Right atrium auricular region (tissue), 2 donors: ENCODE results near the gene ZMYND12. TPM values are rescaled to one million over a fixed set of nuclear protein-coding genes. Genes with fewer than 3 reads are reported as not detected.
"Not testable (repeated sequence)": the region's sequence is repeated elsewhere in the genome, so short reads cannot be mapped to it uniquely, and the experiment has no call there.

Source experiments
- DNase-seq: peaks from one replicate; pipeline ENCODE4 v3.0.0-alpha.2; 2019; ENCODE audit warnings: low spot score
- H3K27ac ChIP-seq, 2 donors: fragments of 200-600 bp; sonication (generic); 1 replicate in 1 of 2; 2 replicates in 1 of 2; pipeline ENCODE4 v1.5.1; 2016 to 2019
- H3K27me3 ChIP-seq, 2 donors: fragments of 200-600 bp; sonication (generic); one replicate each; pipeline versions ENCODE4 v1.5.1 to v1.6.0; 2017 to 2019
- H3K36me3 ChIP-seq: fragments of 200-600 bp; sonication (generic); one replicate; pipeline ENCODE4 v1.5.1; 2016
- H3K4me1 ChIP-seq, 2 donors: fragments of 200-600 bp; sonication (generic); one replicate each; pipeline versions ENCODE4 v1.5.1 to v1.6.0; 2017 to 2019
- H3K4me3 ChIP-seq, 2 donors: fragments of 200-600 bp; sonication (generic); 1 replicate in 1 of 2; 2 replicates in 1 of 2; pipeline ENCODE4 v1.5.1; 2017 to 2019; ENCODE audit warnings: mild to moderate bottlenecking in 1 of 2, moderate library complexity in 1 of 2
- H3K9me3 ChIP-seq, 2 donors: fragments of 200-600 bp; sonication (generic); one replicate each; pipeline ENCODE4 v1.5.1; 2019
- CTCF ChIP-seq, 2 donors: fragments of 200-600 bp; sonication (generic); IDR thresholded peaks; one replicate each; pipeline ENCODE4 v1.5.1; 2019; ENCODE audit warnings: antibody characterized with exemption in 2 of 2
- total RNA-seq, 2 donors: library from RNA; depleted of rRNA; stranded (reverse); fragments of >200 nt; gene quantifications; one replicate each; pipeline ENCODE4 v1.1.0, GENCODE V29; 2016

ZMYND12 gene, protein sequence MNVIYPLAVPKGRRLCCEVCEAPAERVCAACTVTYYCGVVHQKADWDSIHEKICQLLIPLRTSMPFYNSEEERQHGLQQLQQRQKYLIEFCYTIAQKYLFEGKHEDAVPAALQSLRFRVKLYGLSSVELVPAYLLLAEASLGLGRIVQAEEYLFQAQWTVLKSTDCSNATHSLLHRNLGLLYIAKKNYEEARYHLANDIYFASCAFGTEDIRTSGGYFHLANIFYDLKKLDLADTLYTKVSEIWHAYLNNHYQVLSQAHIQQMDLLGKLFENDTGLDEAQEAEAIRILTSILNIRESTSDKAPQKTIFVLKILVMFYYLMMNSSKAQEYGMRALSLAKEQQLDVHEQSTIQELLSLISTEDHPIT
- 1 to 10 TPM in 1 of 2 donors, under 1 TPM in 1; 0.26 to 3.4 TPM for total RNA-seq

DNA sequence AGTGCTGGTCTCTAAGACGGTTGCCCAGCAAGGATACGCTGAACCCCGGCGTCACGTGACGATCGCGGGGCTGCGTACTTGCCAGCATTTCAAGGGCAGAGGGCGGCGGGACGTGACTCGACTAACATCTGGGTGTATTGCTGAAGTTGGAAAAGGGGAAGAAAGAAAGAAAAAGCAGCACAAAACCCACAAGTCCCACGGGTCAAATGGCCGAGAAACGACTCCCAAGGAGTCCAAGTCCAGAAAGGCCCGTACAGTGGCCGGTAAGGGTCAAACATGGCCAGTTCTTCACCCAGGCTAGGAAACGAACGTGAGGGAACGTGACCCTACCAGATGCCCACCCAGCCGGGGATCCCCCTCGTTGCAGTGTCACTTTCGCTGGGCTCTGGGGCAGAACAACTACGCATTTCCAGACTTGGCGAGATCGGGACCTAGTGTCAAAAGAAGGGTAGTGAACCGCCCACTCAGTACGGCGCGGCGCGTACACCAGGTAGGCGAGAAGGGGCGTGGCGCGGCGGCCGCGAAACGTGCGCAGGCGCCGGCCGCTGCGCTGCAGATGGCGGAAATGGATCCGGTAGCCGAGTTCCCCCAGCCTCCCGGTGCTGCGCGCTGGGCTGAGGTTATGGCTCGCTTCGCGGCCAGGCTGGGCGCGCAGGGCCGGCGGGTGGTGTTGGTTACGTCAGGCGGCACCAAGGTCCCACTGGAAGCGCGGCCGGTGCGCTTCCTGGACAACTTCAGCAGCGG lies at the start of gene ZMYND12, which contains the start of gene PPCS:
Gene ZMYND12 (minus strand): TSS at position 13 of the 744 bp plus-strand sequence. CDS start 25 bp downstream, outside the sequence.
Gene PPCS (plus strand): TSS at position 534 of the 744 bp plus-strand sequence. CDS start 23 bp downstream, at position 557.
- Histone ChIP-seq H3K27me3 (no peaks in the 10 kb centered on the region), H3K4me3 (peak within 1 kb of the TSS; percentile 89 to 94), H3K4me1 (peaks cover 0 to 23% of the 10 kb centered on the region in 2 donors), H3K36me3 (peaks cover 19% of the 10 kb centered on the region), H3K9me3 (no peaks in the 10 kb centered on the region), H3K27ac (peak within 1 kb of the TSS; percentile 87 to 92)
- DNase-seq: peak; percentile 85
- TF ChIP-seq CTCF (IDR thresholded peaks at IDR 0.05): no peak

GRCh38 chr1:42504535-42505128 lies 48.8 kb upstream of the ZMYND12 start:
- no peak for DNase-seq
- Histone ChIP-seq H3K36me3 (no peaks in the 10 kb centered on the region), H3K27ac (no peak overlapping the region), H3K4me3 (no peak overlapping the region), H3K27me3 (no peaks in the 10 kb centered on the region), H3K4me1 (no peaks in the 10 kb centered on the region), H3K9me3 (peaks cover 0 to 34% of the 10 kb centered on the region in 2 donors)
- no peak for TF ChIP-seq CTCF (IDR thresholded peaks at IDR 0.05)

GRCh38 chr1:42502031-42502430 lies 46.2 kb upstream of the ZMYND12 start:
- H3K27ac ChIP-seq, H3K4me1 ChIP-seq, H3K27me3 ChIP-seq, DNase-seq, H3K4me3 ChIP-seq, H3K36me3 ChIP-seq: not testable (repeated sequence)
- peaks cover 0 to 28% of the 10 kb centered on the region in 2 donors for H3K9me3 ChIP-seq

GRCh38 chr1:42490237-42490636 lies 34.4 kb upstream of the ZMYND12 start:
- no peak overlapping the region for H3K4me3 ChIP-seq
- no peak for TF ChIP-seq CTCF (IDR thresholded peaks at IDR 0.05)
- H3K4me1 ChIP-seq: no peaks in the 10 kb centered on the region

GRCh38 chr1:42484382-42484781 lies 28.6 kb upstream of the ZMYND12 start:
- H3K4me1 ChIP-seq: no peaks in the 10 kb centered on the region
- H3K36me3 ChIP-seq: no peaks in the 10 kb centered on the region
- no peak for DNase-seq

More at GRCh38 chr1:42490237-42490636, 34.4 kb upstream of the ZMYND12 start:
- no peaks in the 10 kb centered on the region for H3K36me3 ChIP-seq
- H3K9me3 ChIP-seq: peaks cover 0 to 4% of the 10 kb centered on the region in 2 donors
- no peak overlapping the region for H3K27ac ChIP-seq
- DNase-seq: no peak
- no peaks in the 10 kb centered on the region for H3K27me3 ChIP-seq

More at GRCh38 chr1:42484382-42484781, 28.6 kb upstream of the ZMYND12 start:
- Histone ChIP-seq H3K9me3 (no peaks in the 10 kb centered on the region), H3K27me3 (no peaks in the 10 kb centered on the region), H3K27ac (no peak overlapping the region), H3K4me3 (no peak overlapping the region)
- no peak for TF ChIP-seq CTCF (IDR thresholded peaks at IDR 0.05)
